NCI-H1417 treated with DMSO at 0.1 percent for 48 hours (cell line): ENCODE data around the gene FNDC11.
"Not testable (repeated sequence)": the region's sequence is repeated elsewhere in the genome, so short reads cannot be mapped to it uniquely, and the experiment has no call there.

ENCODE experiments used
- DNase-seq: peaks from one replicate; lab custom pipeline; 2025; lab: John Stamatoyannopoulos, UW

FNDC11 gene, protein sequence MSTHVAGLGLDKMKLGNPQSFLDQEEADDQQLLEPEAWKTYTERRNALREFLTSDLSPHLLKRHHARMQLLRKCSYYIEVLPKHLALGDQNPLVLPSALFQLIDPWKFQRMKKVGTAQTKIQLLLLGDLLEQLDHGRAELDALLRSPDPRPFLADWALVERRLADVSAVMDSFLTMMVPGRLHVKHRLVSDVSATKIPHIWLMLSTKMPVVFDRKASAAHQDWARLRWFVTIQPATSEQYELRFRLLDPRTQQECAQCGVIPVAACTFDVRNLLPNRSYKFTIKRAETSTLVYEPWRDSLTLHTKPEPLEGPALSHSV

DNA sequence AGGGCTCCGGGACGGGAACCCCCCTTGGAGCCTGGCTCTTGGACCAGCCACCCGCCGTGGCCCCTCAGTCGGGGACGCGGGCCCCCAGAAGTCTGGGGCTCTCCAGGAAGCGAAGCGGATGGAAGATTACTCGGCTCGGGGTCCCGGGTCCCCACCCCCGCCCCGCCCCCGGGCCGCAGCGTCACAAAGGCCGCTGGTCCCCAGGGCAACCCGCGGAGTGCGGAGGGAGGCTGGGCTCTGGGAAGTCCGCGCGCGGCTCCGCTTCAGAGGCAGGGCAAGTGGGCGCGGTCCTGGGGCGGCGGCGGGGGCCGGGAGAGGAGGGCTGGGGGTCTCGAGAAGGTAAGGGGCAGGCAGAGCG, at the start of gene FNDC11:
FNDC11 (plus strand) TSS at position 227 of the 358 bp plus-strand sequence. CDS start 1,505 bp downstream, outside the sequence.
- no peak for DNase-seq

- DNase-seq = no peak
Measured at GRCh38 chr20:63504642-63505041, 49.3 kb upstream of the FNDC11 start.

DNA sequence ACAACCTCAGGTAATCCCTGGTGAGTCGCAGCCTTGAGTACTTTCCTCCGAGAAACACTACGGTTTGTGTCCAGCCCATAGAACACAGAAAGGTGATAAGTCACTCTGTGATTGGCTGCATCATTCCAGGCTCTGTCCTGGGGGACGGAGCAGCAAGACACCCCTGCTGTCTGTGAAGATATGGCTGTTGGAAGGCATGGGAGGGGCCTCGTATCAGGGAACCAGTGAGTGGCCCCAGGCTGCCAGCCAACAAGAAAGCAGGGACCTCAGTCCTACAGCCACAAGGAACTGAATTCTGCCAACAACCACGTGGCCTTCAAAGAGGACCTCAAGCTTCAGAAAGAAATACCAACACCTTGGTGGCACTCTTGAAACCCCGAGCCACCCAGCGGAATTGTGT, 48.7 kb upstream of the FNDC11 start:
- DNase-seq = no peak

- DNase-seq = no peak
Measured at GRCh38 chr20:63505723-63506122, 48.2 kb upstream of the FNDC11 start.

- no peak for DNase-seq
Measured at GRCh38 chr20:63507083-63507743, 46.7 kb upstream of the FNDC11 start.

- no peak for DNase-seq
Measured at GRCh38 chr20:63508072-63508768, 45.7 kb upstream of the FNDC11 start.

- DNase-seq = no peak
Measured at GRCh38 chr20:63509088-63509564, 44.8 kb upstream of the FNDC11 start.

DNA sequence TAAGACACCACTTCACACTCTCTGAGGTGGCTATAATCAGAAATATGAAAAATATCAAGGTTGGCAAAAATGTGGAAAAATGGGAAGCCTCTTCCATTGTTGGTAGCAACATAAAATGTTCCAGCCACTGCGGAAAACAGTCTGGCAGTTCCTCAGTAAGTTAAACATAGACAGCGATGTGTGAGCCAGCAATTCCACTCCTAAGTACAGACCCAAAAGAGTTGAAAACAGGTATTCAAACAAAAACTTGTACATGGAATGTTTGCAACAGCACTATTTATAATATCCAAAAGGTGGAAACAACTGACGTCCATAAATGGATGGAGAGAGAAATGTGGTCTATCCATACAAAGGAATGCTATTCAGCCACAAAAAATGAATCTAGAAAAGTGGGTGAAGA, 40.8 kb upstream of the FNDC11 start:
- no peak for DNase-seq

DNA sequence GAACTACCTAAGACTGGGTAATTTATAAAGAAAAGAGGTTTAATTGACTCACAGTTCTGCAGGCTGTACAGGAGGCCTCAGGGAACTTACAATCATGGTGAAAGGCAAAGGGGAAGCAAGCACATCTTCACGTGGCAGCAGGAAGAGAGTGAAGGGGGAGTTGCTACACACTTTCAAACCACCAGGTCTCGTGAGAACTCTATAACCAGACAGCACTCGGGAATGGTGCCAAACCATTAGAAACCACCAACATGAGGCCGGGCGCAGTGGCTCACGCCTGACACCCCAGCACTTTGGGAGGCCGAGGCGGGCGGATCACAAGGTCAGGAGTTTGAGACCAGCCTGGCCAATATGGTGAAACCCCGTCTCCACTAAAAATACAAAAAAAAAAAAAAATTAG, 39.4 kb upstream of the FNDC11 start:
- DNase-seq = not testable (repeated sequence)

DNA sequence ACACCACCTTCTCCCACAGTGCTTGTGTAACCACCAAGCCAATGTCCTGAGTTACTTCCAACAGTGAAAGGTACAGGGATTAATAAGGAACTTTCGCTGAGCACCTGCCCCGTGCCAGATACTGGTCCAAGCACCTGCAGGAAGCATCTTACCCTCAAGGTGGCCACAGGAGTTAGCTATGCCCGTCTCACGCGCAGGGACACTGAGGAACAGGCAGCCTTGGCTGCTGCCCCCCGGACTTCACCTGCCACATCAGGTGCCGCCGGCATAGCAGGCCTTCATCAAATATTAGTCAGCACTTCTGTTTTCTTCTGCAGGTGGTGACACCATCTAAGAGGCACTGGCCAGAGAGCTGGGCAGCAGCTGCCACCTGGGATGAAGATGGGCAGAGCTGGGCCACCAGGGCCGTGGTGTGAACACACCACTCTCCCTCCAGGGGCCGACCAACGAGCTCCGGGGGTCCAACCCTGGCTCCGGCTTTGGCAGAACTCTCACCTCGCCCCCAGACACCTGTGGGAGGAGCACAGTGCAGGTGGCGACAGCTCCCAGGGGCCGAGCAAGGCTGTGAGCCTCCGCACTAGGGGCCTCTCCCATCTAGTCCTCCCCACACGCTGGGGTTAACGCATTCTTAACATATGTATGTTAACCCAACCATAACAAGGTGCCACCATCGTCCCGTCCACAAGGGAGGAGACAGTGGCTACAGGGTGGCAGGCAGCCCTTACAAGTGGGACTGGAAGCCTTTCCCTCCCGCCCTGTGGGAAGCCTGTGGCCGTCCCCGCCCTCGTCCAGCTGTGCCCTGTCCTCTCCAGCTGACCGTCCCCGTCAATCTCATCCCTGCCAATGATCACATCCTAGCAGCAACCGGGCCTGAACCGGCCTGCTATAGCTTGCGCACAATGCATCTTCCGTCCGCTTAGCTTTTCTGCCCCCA, 36.3 kb upstream of the FNDC11 start:
- DNase-seq = no peak

GRCh38 chr20:63518351-63518861, 35.6 kb upstream of the FNDC11 start:
- DNase-seq = no peak

GRCh38 chr20:63518946-63519667, 34.9 kb upstream of the FNDC11 start:
- DNase-seq = no peak

- DNase-seq = no peak
Measured at GRCh38 chr20:63519668-63520503, 34.1 kb upstream of the FNDC11 start.

DNA sequence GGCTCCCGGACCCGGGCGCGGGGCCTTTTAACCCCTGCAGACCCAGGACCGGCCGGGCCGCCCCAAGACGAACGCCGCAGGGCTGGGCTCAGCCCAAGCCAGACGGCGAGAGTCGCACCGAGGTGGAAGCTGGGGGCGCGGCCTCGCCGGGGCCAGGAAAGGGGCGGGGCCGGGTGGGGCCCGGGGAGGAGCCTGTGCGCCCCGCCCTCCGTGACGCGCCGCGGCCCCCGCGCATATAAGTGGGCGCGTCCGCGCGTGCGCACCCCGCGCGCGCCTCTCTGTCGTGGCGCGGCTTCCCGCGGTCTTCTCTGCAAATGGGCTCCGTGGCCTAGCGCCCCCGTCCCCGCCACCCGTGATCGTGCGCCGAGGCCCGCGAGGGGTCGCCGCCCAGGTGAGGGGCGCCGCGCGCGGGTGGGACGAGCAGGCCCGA, 33.4 kb upstream of the FNDC11 start, which contains the start of gene PPDPF:
PPDPF (plus strand) TSS at position 262 of the 430 bp plus-strand sequence. CDS start 544 bp downstream, outside the sequence.
- DNase-seq = no peak

DNA sequence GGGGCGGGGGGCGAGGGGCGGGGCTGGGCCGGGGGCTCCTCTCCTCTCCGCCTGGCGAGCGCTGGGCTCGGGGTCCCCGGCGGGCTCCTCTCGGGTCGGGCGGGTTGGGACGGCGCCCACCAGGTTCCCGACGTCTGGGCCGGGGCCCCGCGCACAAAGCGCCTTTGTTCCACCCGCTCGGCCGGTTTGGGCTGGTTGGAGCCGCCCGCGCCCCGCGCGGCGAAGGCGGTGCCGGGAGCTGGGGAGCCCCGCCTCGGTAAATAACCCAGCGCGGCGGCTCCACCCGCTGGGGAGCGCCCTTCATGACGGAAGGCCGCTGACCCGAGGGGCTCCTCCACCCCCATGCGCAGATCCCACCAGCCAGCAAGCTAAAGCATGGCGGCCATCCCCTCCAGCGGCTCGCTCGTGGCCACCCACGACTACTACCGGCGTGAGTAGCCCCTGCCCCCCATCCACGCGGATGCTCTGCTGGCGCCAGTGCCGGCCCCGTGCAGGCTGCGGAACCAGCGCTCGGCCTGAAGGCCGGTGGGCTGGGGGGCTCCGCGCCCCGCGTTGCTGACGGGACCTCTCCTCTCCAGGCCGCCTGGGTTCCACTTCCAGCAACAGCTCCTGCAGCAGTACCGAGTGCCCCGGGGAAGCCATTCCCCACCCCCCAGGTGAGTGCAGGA, 32.9 kb upstream of the FNDC11 start:
- no peak for DNase-seq

- no peak for DNase-seq
Measured at GRCh38 chr20:63521602-63522001, 32.4 kb upstream of the FNDC11 start.

DNA sequence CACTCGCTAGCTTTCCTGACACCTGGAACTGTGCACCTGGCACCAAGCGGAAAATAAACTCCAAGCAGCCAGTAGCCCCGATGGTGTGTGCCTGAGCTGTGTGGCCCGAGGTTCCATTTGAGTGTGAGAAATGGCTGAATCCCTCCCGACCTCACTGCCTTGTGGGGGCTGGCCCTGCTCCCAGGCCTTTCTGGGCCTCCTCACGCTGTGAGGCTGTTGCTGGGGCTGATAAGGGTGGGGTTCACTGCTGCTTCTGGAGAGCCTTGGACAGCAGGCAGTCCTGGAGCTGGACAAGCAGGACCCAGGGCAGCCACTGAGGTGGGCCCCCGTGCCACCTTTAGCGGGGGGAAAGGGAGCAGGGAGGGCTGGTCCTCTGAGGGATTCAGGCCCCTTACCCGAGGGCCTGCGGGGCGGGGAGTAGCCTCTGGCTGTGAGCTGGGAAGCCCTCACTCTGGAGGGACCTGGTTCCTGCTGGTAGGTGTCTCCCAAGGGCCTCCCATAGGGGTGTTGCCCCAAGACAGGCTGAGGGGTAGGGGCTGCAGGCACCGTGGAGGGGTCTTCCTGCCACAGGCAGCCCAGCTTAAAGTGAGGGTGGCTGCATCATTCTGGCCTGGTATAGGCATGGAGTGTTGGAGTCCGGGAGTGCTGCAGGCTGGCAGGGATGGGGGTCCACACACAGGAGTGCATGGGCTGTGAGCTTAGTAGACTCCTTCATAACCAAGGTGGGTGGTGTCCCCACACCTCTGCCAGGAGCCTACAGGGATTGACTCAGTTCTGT, 31.7 kb upstream of the FNDC11 start:
- DNase-seq = no peak

GRCh38 chr20:63522981-63523611, 30.9 kb upstream of the FNDC11 start:
- DNase-seq = no peak
